GM19438 (cell line): ENCODE measurements around the gene IL23A.
"Not testable (repeated sequence)": the region's sequence is repeated elsewhere in the genome, so short reads cannot be mapped to it uniquely, and the experiment has no call there.

Experiments
- ATAC-seq: cut with Tn5 transposase; IDR thresholded peaks from one replicate; pipeline ENCODE4 v1.9.1; 2021; ENCODE audit warnings: low read depth; ENCODE audit not compliant: unreplicated experiment

The IL23A gene

DNA sequence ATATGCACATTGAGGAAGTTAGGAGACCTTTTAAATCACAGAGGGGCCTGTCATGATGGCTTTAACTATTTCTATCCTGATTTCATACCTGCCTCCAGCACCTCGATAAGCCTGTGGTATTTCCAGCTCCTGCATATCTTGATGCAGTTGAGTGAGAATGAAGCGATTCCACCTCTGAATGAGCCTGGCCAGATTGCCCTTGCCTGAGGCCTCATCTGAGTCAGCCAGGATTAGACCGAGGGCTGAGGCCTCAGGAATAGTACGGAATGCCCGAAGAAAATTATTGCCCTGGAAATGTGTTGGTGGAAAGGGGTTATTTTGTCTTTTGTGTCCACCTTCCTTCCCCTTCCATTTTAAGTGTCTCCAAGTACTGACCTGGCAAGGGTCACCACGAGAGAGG is 14.5 kb upstream of the IL23A start:
- ATAC-seq = no peak

DNA sequence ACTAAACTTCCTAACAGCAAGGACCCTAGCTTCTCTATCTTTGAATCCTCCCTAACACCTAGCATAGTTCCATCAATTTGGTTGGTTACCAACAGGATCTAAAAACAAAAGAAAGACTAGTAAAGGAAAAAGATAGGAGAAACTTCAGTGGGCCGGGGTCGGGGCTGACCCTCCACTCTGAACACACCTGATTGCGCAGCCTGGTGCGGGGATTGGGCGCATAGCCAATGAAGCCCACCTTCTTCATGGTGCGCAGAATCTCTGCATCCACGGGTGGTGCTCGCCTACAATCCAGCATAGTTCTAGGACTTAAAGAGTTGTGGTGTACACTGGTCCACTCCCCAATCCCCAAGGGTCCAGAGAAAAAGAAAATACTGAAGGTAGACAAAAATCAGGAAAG is 12.6 kb upstream of the IL23A start:
- ATAC-seq = no peak

GRCh38 chr12:56326533-56326932 is 12.2 kb upstream of the IL23A start:
- no peak for ATAC-seq

- ATAC-seq = no peak
These were observed 7.7 kb upstream of the IL23A start for GRCh38 chr12:56330936-56331490.

GRCh38 chr12:56332512-56333196 is 6.0 kb upstream of the IL23A start:
- ATAC-seq = no peak

- no peak for ATAC-seq
These were observed 5.4 kb upstream of the IL23A start for GRCh38 chr12:56333197-56333678.

GRCh38 chr12:56333679-56334489 is 4.8 kb upstream of the IL23A start, which contains the start of gene PAN2:
Gene PAN2 (minus strand): TSS chr12:56334000. CDS start chr12:56333094, 906 bp downstream.
- ATAC-seq = peak; percentile 84

DNA sequence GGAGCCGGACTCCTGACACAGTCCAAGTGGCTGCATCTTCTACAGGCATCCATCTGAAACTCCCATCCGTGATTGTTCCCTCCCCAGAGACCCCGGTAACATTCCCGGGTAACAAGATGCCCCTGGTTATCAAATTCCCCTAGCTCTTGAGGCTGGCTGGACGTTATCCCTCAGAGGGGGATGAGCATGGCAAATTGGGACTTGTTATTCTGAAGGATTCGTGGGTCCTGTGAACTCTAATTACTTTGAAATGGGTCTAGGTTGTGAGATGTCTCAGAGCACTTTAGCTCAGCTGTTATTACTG is 4.2 kb upstream of the IL23A start:
- no peak for ATAC-seq

DNA sequence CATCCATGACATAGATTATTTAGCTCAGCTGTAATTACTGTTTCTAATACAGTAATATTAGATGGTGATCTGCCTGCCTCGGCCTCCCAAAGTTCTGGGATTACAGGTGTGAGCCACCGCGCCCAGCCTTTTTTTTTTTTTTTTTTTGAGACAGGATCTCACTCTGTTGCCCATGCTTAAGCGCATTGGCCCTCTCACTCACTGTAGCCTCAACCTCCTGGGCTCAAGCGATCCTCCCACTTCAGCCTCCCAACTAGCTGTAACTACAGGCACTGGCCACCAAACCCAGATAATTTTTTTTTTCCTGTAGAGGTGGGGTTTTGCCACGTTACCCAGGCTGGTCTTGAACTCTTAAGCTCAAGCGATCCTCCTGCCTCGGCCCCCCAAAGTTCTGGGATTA is 3.2 kb upstream of the IL23A start:
- ATAC-seq = not testable (repeated sequence)

- ATAC-seq = no peak
These were observed 2.1 kb upstream of the IL23A start for GRCh38 chr12:56336361-56337167.

DNA sequence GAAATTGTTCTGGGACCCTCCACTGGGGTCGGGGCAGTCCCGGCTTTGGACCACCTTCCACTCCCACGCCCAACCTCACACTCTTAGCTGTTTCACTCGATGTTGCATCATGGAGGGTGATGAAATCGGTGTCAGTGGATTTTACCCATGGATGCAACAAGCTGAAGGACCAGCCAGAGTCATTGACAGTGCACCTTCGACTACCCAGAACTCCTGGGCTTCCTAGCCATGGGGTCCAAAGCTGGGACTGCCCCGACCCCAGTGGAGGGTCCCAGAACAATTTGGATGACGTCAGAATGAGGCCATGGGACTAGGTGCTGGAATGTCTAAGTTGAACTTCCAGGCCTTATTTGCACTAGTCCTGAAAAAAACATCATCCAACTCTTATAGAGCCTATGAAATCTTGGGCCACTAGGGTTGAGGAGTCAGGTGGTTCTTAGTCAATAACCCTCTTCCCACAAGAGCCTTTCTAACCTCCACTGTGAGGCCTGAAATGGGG is 882 bp upstream of the IL23A start:
- no peak for ATAC-seq

DNA sequence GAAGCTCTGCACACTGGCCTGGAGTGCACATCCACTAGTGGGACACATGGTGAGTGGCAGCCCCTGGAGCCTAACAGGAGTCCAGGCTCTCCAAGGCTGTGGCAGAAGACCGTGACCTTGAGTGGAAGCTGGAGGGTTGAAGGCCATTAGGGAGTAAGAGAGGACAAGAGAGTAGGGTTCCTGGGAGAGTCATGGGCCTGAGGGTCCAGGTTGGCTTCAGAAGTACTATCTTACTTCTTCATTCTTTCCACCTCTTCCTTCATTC is 406 bp downstream of the IL23A start:
- ATAC-seq = no peak

GRCh38 chr12:56341616-56342015 is 2.9 kb downstream of the IL23A start:
- ATAC-seq = no peak

DNA sequence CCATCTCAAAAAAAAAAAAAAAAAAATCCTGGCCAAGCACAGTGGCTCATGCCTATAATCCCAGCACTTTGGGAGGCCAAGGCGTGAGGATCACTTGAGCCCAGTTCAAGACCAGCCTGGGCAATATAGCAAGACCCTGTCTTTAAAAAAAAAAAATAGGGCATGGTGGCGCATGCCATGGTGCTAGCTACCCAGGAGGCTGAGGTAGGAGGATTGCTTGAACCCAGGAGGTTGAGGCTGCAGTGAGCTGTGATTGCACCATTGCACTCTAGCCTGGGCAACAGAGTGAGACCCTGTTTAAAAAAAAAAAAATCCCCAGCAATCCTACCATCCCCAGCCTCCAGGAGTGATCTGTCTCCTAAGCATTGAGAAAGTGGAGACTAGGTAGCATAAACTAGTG is 3.6 kb downstream of the IL23A start:
- not testable (repeated sequence) for ATAC-seq

DNA sequence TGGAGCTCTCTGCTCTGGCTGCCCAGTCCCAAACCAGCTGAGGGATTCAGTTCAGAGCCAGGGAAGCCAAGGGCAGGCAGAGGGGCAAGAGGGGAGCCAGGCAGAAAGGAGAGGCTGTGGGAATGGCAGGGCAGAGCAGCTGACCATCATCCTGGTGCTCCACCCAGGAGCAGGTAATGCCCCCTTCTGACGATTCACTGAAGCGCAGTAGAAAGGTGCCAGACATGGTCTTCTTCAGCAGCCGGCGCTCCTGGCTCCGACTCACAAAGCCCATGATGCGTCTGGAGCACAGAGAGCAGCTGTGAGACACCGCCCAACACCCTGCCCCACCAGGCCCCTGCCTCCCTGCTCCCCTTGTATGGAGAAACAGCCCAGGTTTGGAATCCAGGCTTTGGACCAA is 8.0 kb downstream of the IL23A start:
- no peak for ATAC-seq

- not testable (repeated sequence) for ATAC-seq
These were observed 8.6 kb downstream of the IL23A start for GRCh38 chr12:56347255-56347654.

- no peak for ATAC-seq
These were observed 10.1 kb downstream of the IL23A start for GRCh38 chr12:56348776-56349175.

GRCh38 chr12:56350662-56351061 is 12.0 kb downstream of the IL23A start:
- no peak for ATAC-seq

DNA sequence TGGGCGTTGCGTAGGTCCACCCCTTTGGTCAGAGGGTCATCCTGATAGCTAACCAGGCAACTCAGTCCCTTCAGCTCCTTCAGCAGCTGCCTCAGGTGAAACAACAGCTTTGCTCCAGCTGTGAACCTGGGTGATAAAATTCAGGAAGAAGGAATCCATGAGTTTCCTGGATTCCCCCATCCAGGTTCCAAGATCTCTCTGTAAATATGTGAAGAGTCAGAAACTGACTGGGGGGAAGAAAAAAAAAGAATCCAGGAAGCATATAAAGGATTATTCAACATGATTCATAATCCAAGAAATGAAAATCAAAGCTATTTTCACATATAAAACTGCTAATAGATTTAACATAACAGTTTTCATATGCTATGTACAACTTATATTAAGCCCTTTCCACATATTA is 12.6 kb downstream of the IL23A start:
- no peak for ATAC-seq

- no peak for ATAC-seq
These were observed 20.3 kb downstream of the IL23A start for GRCh38 chr12:56358836-56359532.
